C1 segment of cervical spinal cord (tissue), 14 donors: ENCODE results near the gene IPO9.

Experiments used
- DNase-seq, 14 donors: peaks; one replicate each; lab custom pipeline; 2025; lab: John Stamatoyannopoulos, UW

Gene IPO9

DNA sequence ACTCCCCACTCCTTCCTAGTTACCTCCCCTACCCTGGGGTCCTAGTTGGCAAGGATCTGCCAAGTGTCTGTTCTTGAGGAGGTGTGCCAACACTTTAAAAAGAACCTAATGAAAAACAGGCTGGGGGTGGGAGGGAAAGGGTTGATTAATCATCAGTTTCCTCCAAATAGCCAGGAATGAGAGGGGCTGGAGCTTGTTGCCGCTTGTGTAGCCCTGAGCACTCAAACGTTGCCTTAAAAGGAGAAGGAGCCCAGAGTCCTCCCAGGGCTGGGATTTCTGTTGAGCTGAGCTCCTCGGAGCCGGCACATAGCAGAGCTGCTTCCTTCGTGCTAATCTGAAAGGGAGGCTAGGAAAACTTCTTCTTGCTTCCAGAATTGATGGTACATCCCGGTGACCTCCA is 75.6 kb downstream of the IPO9 start:
- DNase-seq, result no peak

DNA sequence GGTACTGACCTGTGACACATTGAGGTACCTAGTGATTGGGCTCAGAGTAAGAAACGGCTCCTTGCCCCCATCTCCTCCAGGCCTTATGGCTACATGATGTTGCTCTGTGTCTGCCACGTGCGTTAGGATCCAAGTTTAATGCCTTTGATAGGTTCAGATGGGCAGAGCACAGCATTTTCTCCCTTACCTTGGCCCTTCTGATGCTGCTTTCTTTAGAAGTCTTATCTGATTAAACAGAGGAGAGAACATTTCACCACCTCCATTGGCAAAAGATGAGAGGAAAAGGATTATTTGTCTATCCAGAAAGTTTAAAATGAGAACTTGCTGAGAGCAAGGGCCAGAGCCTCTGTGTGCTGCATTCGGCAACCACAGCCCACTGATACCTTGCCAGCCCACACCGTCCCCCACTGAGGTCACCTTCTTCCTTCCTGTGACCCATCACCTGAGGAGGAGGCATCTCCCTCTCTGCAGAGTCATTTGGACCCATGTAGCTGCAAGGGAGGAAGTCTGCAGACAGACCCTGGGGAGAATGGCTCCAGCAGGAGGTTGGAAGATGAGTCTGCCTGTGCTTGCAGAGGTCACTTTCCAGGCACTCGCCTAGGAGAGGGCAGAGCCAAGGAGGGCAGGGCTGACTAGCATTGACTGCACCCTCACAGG is 76.4 kb downstream of the IPO9 start:
- DNase-seq, result no peak

DNA sequence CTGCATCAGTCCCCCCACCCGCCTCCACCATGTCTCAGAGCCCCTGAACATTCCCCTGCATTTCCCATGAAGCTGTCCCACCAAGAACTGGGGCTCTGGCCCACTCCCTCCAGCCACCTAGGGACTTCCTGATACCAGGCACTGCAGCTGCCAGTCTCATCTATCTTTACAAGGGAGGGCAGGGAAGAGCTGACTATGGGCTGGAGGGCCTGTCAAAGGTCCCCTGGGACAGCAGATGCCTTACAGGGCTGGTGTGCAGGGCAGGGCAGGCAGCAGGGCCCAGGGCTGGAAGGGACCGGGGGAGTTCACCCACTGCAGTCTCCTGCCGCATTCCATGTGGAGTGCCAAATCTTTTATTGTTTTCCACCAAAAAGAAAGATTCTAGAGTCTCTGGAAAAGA is 77.4 kb downstream of the IPO9 start:
- no peak for DNase-seq

GRCh38 chr1:201907621-201908020 is 78.7 kb downstream of the IPO9 start:
- no peak for DNase-seq

DNA sequence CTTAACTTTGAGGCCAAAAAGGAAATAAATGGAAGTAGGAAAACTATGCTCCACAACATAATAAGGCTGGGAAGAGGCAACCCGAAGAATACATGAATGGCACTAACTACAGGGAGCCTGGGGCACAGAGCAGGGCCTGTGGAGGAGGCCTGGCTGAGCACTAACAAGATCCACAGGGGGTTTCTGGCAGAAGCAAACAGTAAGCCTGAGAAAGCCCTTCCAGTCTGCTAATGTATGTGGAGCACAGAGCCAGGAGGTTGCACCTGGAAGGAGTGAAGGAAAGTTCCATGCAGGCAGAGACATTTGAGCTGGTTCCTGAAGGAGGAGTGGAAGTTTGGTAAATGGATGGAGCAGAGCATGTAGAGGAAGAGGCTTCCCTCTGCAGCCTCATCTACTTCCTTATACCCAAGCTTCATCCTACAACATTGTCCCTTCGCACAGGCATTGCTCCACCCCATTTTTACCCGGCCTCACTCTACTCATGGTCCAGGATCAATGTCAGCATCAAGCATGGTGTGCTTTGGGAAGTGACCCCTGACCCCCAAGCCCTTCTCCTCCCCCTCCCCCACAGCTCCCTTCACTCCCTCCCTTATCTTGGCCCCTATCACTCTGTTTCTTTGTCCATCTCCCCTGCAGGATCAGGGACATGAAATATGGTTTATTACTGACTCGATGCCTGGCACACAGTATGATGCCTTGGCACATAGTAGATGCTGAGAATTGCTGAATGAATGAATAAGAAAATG is 83.0 kb downstream of the IPO9 start:
- no peak for DNase-seq

GRCh38 chr1:201912832-201913231 is 83.9 kb downstream of the IPO9 start:
- no peak for DNase-seq

- DNase-seq, result no peak
Measured at GRCh38 chr1:201914456-201915235, 85.7 kb downstream of the IPO9 start.

DNA sequence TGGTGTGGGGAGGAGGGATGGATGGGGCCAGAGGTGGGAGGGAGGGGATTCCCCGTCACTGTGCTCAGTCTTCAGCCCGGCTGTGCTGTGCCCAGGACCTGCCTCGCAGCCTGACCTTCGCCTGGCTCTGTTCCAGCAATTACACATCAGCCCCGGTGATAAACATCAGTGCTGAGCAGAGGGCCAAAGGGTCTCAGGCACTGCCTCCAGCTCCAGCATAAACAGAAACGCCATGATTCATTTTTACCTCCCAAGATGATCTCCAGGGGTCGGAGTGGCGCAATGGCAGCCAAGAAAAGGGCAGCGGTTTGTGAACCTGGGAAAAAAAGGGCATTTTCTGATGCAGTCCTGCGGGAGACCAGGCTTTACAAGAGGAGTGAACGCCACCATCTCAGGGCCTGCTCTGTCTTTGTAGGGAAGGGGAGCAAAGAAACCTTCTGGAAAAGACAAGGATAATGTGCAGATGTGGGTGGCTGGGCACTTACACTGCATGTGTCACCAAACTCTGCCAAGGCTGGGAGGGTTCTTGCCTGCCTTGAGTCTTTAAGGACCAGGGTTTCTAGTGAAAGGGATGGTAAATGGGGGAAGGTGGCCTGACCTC is 87.8 kb downstream of the IPO9 start:
- DNase-seq, result no peak

DNA sequence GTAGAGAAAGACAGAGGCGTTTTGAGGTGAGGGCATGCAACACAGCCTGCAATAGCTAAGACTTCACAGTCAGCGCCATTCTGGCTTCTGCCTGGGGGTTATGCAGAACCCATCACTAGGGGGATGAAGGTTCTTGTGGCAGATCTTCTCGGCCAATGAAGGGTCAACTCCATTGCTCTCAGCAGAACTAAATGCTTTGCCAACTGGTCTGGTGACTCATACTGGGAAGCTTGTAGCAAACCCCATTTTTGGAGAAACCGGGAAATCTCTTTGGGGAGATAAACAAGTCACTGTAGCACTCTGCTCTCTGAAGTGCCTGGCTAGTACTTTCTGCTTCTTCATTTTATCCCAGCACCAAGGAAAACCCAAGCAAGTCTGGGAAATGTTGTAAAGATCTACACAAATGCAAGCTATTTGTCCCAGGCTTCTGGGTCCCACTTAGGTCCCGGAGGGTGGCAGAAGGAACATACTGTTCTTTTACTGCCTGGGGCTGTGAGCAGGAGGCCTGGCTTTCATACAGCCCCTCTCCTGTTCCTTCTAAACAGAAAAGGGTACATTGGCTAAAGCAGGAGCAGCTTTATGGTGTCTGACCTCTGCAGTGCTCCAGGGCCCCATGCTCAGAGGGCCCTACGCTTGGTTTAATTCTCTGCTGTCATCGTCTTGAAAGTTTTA is 88.5 kb downstream of the IPO9 start:
- DNase-seq, result peak in 1 of 14 donors; percentile 51

- DNase-seq, result no peak
Measured at GRCh38 chr1:201918343-201918742, 89.4 kb downstream of the IPO9 start.

GRCh38 chr1:201921952-201922558 is 93.1 kb downstream of the IPO9 start:
- no peak for DNase-seq

DNA sequence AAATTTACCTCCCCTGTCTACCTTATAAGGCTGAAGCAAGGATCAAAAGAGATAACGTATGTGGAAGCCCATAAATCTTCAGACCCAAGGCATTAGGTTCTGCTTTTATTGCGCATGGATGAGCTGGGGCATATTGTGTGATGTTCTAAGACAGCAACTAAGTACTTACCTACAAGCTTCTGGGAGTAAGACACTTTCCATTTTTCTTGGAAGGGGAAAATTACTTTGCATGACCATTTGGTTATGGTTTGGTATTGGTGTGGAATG is 96.3 kb downstream of the IPO9 start:
- no peak for DNase-seq

DNA sequence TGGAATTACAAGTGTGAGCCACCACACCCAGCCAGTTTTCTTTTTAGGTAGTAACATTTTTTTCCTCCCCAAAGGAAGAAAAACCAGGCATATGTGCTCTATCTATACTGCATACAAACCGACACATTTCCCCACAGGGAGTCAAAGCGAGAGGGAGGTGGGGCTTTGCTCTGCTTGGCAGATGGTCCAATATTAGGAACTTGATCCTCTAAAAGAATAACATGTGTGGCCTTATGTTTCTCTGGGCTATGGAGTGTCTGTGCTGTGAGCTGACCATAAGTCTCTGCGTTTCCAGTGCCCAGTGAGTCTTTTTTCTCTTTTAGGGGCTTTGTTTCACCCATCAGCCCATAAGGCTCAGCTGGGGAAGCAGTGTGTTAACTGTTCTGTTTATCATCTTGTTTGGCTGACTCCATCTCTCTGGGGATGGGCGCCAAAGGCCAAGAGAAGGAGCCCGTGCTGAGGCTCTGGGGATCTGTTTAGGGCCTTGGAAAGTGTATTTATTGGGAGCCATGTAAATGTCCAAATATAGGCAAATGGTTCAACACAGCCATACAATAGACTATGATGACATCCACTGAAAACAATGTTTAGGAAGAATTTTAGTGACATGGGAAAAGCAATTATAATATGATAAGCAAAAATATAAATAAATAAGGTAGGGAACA is 97.2 kb downstream of the IPO9 start:
- no peak for DNase-seq

DNA sequence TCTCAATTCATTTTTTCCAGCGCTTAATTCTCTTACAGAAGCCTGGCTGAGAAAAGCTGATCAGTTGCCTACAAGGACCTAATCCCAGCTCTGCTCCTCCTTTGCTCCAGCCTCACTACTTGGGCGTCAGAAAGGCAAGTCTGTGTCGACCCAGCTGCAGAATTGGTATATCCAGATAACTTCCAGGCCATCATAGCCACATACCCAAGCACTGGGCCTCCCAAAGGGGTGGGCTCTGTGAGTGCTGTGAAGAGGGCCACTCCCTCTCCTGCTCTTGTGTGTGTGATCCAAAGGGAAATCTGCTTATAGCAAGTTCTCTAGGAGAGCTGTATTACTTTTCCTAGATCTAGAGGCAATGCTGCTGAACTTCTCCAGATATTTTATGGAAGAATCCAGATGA is 99.3 kb downstream of the IPO9 start:
- no peak for DNase-seq

DNA sequence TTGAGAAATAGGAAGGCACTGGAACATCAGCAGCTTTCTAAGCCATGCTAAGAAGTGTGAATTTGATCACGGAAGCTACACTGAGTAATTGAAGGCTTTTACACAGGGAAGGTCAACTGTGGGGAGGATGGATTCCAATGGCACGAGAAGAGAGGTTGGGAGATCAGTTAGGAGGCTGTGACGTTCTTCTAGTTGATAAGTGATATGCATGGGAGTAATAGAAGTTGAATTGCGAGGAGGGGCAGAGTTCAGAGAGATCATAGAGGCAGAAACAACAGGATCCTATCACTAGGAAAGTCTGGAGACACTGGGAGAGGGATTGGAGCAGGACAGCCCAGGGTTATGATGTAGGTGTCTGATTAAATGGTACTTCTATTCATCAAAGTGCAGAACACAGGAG is 101.2 kb downstream of the IPO9 start:
- DNase-seq, result no peak

GRCh38 chr1:201930803-201931202 is 101.8 kb downstream of the IPO9 start:
- DNase-seq, result no peak
